Omental fat pad (tissue), 4 donors: ENCODE measurements around the gene PLCG1. TPM values are rescaled to one million over a fixed set of nuclear protein-coding genes. Genes with fewer than 3 reads are reported as not detected.

Experiments
- ATAC-seq: fragments of 150-250 bp; one replicate; pipeline ENCODE4 v1.9.1; 2016; ENCODE audit warnings: mild to moderate bottlenecking, moderate library complexity; ENCODE audit not compliant: low FRiP score
- DNase-seq: peaks from one replicate; pipeline ENCODE4 v3.0.0-alpha.2; 2019; ENCODE audit warnings: low spot score
- total RNA-seq, 4 donors: library from RNA; depleted of rRNA; stranded (reverse); fragments of >200 nt; gene quantifications; one replicate each; pipeline ENCODE4 v1.1.0, GENCODE V29; 2016
- TF ChIP-seq, protein P1 (sequence below), 3 donors: fragments of 450-650 bp; IDR thresholded peaks; one replicate each; pipeline ENCODE4 v1.5.1; 2016 to 2017; ENCODE audit warnings: antibody characterized with exemption in 3 of 3, mild to moderate bottlenecking in 3 of 3, moderate library complexity in 2 of 3

Gene PLCG1
- total RNA-seq, 4 donors from 2014 or later = 43.9 to 189 (median 63.1) TPM

DNA sequence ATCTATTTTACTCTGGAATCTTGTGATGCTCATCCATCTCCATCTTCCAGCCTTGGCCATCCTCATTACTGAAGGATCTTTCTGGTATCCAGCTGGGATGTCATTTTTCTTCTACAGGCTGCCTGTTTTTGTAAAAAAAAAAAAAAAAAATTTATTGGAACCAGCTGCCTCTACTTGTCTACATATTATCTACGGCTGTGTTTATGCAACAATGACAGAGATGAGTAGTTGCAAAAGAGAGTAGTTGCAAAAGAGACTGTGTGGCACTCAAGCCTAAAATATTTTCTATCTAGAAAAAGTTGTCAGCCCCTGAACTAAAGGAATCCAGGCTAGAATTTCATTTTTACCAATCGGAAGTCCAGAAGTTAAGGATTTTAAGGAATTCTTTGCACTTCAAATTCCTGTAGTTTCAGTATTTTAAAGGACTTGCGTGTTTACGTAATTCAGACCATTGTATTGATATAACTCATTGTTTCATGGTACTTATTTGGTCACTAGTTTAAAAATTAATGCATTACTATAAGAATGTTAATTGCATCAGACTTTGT is 38.6 kb upstream of the PLCG1 start:
- peak; percentile 46 for ATAC-seq
- TF ChIP-seq, protein P1, sequence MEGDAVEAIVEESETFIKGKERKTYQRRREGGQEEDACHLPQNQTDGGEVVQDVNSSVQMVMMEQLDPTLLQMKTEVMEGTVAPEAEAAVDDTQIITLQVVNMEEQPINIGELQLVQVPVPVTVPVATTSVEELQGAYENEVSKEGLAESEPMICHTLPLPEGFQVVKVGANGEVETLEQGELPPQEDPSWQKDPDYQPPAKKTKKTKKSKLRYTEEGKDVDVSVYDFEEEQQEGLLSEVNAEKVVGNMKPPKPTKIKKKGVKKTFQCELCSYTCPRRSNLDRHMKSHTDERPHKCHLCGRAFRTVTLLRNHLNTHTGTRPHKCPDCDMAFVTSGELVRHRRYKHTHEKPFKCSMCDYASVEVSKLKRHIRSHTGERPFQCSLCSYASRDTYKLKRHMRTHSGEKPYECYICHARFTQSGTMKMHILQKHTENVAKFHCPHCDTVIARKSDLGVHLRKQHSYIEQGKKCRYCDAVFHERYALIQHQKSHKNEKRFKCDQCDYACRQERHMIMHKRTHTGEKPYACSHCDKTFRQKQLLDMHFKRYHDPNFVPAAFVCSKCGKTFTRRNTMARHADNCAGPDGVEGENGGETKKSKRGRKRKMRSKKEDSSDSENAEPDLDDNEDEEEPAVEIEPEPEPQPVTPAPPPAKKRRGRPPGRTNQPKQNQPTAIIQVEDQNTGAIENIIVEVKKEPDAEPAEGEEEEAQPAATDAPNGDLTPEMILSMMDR (IDR thresholded peaks at IDR 0.05) = no peak
- no peak for DNase-seq

DNA sequence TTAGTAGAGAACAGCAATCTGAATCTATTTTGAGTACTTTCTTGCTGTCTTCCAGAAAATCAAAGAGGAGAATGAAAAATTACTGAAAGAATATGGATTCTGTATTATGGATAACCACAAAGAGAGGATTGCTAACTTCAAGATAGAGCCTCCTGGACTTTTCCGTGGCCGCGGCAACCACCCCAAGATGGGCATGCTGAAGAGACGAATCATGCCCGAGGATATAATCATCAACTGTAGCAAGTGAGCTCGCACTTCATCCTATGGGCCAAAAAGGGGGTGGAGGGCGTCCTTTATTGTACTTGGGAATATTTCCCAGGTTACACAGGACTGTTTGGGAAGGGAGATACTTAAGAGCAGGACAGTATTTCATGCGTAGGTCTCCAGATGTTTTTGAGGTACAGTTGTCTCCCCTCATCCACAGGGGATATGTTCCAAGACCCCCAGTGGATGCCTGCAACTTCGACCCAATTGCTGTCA is 37.3 kb upstream of the PLCG1 start:
- ATAC-seq (no peak), DNase-seq (no peak)
- TF ChIP-seq, protein P1 (IDR thresholded peaks at IDR 0.05) = no peak

DNA sequence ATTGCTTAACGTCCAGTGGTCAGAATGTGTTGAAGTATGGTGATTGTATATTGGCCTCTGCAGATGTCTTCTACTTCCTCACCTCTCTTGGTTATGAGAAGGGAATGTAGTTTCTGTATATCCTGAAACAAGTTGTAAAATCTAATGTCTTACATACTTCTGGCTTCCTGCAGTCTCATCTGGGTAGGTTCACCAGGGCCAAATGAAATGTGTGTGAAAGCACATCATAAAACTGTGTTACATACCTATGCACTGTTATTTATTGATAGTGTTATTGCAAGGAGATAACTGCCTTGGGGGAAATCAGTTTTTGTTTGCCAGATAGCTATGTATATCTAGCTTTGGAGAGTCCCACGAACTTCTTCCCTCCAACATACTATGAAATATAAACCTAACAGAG is 35.7 kb upstream of the PLCG1 start:
- no peak for ATAC-seq
- TF ChIP-seq, protein P1 (IDR thresholded peaks at IDR 0.05) = no peak
- DNase-seq = no peak

DNA sequence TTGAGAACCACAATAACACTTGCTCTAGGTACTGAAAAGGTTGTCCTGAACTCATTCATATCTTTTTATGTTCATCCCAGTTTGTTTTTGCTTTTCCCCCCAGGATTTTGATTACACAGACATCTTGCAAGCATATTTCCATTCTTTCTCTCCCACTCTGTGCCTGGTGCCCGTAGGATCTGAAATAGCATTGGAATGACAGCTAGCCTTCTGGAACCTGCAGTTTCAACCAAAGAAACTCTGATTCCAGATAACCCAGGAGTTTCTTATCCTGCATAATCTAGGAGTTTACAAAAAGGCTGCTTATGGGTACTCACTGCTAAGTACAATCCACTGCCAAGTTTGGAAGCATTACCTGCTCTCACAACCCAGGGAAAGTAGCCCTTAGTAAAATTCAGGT is 28.8 kb upstream of the PLCG1 start:
- ATAC-seq = no peak
- DNase-seq = no peak
- TF ChIP-seq, protein P1 (IDR thresholded peaks at IDR 0.05) = no peak

DNA sequence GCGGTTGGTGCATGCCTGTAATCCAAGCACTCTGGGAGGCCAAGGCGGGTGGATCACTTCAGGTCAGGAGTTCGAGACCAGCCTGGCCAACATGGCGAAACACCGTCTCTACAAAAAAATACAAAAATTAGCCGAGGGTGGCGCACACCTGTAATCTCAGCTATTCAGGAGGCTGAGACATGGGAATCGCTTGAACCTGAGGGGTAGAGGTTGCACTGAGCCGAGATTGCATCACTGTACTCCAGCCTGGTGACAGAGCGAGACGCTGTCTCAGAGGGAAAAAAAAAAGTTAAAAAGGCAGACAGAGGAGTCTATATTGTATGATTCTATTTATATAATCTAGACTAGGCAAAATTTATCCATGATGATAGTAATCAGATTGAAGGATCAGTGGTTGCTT is 27.3 kb upstream of the PLCG1 start:
- TF ChIP-seq, protein P1 (IDR thresholded peaks at IDR 0.05) = no peak
- ATAC-seq = no peak
- no peak for DNase-seq

DNA sequence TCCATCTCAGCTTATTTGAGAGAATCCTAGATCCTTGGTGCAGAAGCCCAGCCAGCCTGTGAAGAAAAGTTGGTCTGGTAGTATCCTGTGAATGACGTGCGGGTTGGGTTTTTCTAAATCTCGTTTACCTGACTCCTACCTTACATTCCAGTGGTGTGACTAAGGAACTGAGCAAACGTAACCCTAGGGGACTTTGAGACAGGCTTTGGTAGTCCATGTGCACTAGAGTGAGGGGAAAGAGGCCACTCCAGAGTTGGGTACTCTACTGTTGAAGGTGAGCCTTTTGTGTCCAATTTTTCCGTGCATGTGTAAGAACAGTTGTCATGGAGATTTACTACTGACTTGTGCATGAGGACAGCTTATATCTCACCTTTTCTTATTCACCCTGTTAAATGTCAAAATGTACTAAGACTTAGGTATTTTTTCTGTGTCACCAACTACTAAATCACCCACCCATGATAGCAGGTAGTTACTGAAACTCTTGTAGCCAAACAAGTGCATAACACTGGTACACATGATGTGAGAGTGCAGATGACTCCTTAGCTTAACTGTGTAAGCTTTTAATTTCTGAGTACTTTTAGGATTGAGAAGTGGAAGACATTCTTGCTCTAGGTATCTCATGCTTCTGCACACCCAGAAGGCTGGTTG is 26.3 kb upstream of the PLCG1 start:
- DNase-seq (no peak), ATAC-seq (no peak)
- TF ChIP-seq, protein P1 (IDR thresholded peaks at IDR 0.05) = no peak

GRCh38 chr20:41111578-41111951 is 25.8 kb upstream of the PLCG1 start:
- TF ChIP-seq, protein P1 (IDR thresholded peaks at IDR 0.05) = no peak
- no peak for DNase-seq
- ATAC-seq = no peak
